HK-2 (cell line): ENCODE data around the gene REPS2.

Experiments
- DNase-seq: peaks from one replicate; pipeline ENCODE4 v3.0.0-alpha.2; 2018; ENCODE audit not compliant: unreplicated experiment

The REPS2 gene

DNA sequence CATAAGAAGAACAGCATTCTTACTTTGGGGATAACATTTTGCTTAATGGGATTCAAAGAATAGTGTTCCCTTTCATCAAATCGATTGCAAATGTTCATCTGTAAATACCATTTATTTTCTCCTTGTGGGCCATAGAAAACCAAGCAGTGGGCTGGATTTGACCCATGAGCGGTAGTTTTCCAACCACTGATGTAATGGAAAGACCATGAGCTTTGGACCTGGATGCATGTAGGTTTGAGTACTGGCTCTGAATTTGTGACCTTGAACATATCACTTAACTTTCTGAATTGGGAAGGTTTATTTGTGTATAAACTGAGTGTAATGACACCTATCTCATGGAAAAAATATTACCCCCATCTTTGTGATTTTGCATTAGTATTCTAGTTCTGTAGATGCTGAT is 54.3 kb downstream of the REPS2 start:
- no peak for DNase-seq

DNA sequence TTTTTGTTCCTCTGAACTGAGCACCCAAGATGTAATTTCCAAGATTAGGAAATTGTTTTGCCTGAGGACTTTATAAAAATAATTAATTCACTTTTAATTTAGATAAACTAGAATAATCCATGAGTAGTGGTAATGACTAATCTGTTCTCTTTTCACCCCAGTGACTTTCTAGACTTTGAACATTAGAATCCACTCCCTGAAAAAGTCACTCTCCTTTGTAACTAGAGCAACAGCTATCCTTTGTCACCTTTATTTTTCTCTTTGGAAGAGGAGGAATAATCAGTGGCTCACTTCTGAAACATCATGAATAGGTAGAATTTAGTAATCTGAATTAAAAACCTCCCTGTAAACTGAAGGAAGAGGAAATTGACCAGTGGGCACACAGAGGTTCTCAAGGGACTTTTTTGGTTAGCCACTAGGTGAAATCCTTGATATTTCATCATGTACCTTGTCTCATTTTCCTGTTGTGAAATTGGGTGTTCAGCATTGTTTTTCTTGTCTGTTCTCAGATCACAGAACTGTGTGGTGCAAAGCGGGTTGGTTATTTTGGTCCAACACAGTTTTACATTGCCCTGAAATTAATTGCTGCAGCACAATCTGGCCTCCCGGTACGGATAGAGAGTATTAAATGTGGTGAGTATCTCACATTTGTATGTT is 59.4 kb downstream of the REPS2 start:
- no peak for DNase-seq

DNA sequence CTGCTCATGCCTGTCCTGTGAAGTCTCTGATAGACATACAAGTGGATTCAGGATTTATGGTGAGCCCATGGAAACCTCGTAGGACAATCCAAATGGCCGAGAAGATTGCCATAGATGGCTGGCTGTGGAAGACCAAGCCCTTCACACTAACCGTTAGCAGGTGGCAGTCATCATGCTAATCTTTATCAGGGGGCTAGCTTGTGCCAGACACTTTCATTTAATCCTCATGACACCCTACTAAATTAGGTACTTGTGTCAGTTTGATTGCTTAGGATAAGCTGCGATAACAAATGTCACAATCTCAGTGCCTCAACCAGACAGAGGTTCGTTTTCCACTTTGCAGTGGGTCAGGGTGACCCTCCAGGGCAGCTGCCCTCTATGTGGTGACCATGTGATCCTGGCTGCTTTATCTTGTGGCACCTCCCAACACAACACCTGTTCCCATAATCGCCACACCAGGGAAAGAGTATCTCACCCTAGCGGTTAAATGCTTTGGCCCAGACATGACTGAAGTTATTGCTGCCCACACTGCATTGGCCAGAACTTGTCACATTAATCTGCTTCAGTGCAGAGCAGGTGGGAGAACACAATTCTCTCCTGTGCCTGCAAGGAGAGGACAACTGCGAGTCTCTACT is 60.8 kb downstream of the REPS2 start:
- no peak for DNase-seq

DNA sequence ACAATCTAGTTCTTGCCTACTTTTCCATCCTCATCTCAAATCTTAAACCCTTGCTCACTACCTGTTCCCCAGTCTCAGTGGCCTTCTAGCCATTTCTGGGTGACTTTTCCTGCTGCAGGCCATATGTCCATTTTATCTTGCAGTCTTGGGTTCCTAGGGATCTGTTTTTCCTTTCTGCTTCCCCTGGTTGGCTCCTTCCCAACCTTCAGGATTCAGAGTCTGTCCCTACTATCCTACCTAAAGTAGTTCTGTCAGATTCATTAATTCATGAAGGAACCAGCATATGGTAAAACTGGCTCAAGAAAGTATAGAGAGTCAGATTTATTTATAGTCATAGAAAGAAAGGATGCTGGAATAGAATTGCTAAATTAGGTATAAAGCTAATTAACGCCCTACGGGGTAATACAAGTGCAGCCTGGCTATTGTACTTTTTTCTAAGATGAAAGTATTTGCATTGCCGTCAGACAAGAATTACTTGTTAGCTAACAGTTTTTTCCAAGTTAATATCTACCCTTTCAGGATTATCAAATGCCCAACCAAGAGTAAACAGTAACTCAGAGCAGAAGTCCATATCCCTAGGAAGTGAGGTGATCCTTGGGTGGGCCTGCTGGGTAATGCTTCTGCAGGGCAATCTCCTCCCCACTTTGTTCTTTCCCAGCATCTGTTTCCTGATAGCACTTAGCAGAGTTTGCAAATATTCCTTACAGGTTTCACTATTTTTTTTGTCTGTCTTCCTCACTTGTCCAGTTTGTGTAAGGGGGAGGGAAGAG is 63.6 kb downstream of the REPS2 start:
- no peak for DNase-seq

DNA sequence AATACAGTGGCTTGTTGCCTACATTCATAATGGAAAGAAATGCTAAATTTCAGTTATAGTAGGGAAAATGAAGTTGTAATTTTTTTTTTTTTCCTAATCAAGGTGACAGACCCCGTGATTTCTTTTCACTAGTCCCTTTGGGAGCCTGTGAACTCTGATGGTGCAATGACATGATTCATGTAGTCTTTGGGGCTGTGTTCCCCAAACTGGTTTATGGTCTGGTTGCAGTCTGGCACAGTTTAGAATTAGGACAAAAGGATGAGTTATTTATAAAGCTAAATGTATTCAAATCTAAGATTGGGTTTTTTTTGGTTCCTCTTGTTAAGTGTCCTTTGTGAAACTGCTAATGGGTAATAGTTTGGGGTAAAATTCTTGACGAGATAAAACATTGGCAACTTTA is 66.0 kb downstream of the REPS2 start:
- no peak for DNase-seq

DNA sequence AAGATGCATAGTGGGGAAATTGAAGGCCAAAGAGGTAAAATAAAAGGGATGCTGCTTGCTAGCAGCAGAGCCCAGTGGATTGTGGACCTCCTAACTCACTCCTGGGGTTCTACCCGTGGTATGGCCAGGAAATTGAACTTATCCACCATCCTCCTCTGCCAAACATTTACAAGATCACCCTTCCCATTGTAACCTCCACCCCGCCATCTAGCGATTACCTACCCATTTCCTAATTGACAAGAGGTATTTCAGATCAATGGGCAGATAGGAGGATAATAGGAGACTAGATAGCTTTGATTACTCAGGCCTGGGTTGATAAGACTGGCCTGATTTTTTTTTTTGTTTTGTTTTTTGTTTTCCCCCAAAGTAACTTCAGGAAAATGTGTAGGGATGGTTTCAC is 67.8 kb downstream of the REPS2 start:
- no peak for DNase-seq

DNA sequence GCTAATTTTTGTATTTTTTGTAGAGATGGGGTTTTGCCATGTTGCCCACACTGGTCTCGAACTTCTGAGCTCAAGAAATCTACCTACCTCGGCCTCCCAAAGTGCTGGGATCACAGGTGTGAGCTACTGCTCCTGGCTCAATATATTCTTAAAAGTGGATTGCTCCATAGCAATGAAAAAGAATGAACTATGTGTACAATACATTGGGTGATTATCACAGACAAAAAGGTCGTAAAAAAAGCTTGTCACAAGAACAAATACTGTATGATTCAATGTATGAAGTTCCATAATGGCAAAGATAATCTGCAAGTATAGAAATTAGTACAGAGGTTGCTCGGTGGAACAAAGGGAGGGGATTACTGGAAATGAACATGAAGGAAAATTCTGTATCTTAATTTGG is 70.7 kb downstream of the REPS2 start:
- DNase-seq, result no peak

DNA sequence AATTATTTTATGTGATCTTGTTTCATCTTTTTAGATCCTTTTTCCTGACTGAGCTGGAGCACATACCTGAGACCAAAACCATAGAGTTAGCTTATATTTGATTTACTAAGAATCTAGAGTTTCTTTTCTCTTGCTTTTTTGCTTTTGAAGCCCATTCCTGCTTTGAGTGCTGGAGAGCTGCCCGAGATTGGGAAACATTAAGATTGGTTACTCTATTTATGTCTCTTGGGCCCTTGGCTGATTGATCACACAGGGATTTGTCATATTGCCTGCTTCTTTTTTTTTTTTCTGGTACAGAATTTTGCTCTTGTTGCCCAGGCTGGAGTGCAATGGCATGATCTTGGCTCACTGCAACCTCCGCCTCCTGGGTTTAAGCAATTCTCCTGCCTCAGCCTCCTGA is 73.9 kb downstream of the REPS2 start:
- no peak for DNase-seq

DNA sequence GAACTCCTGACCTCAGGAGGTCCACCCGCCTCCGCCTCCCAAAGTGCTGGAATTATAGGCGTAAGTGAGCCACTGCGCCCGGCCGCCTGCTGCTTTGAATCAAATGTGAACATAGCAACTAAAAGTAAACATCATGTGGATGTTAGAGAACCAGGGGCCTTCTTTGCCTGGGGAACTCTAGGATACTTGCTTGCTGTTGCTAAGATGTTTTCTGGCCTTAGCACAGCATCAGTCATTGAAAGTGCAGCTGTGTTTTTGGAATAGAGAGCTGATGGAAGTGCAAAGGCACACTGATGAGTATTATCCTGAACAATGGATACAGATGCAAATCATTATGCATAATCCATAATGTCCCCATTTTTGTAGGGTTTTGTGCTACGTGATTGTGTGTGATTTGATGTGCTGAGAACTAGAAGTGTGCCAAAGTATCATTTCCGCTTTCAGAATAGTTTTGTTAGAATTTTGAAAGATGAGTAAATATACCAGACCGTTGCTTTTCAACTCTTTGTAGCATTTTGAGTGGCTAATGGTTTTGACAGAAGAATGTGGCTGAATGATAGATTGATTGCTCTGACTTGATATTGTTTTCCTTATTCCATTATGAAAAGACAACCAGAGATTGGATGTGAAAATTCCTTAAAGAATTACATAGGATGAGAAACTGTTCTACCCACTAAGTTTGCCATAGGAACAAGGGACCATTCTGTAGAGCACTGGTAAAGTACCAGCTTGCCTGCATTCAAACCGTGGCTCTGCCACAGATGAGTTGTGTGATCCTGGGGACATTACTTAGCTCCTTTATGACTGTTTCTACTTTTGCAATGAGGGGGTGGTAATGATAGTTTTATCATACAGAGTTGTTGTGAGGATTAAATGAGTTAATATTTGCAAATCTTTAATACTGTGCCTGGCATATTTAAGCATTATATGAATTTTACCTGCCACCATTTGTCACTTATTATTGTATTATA is 74.7 kb downstream of the REPS2 start:
- no peak for DNase-seq

DNA sequence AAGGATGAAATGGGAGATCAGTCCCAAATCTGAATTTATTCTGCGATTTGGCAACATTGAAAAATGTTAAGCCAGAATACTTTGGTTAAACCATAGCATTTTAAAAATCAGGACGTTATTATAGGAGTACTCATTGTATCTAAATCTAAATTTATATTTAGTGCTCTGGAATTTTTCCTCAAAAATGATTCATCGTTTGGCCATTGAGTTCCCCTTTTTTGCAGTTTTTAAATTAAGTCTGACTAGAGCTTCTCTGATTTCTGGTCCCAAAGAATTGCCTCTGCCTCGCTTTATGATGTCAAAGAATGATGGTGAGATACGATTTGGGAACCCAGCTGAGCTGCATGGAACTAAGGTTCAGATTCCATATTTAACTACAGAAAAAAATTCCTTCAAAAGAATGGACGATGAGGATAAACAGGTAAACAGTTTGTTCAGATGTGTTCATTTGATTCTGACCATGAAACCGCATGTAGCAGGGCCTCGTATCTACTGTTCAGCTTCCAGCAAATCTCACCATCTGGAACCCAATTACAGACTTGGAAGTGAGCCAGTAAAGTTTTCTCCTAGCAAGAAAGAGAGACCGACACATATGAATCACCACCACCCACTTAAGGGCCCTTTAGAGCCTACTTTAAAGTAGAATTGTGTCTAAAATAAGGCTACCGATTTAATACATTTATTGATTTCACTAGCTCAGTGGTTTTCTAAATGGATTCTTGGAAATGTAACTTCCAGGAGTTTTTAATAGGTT is 75.6 kb downstream of the REPS2 start:
- DNase-seq, result no peak

DNA sequence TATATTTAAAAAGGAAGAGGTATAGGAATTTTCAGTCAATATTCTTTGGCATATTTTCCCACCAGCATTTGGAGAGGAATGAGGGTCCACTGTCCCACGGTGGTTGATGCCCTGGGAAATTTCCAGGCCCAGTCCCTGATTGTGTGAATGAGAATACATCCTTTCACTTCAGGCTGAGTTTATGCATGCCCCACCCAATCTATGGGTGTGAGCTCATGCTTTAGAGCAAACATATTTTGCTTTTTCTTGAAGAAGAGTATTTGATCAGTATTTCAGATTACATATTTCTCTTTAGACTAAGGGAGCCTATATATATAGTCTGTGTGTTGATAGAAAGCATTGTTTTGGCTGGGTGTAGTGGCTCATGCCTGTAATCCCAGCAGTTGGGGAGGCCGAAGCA is 77.2 kb downstream of the REPS2 start:
- DNase-seq, result no peak

DNA sequence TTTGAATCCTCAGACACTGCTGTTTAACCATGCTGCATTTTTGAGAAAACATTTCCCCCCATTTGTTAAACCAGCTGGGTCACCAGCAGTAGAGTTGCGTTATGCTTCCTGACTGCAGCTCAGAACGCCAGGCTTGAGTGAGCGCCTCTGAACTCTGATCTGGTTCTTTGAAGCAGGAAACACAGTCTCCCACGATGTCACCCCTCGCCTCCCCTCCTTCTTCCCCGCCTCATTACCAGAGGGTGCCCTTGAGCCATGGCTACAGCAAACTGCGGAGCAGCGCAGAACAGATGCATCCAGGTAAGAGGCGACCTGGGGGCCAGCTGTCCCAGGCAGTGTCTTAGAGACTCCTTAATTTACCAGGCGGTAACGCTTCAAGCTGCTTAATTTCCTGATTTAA is 78.4 kb downstream of the REPS2 start:
- DNase-seq, result peak; percentile 41

DNA sequence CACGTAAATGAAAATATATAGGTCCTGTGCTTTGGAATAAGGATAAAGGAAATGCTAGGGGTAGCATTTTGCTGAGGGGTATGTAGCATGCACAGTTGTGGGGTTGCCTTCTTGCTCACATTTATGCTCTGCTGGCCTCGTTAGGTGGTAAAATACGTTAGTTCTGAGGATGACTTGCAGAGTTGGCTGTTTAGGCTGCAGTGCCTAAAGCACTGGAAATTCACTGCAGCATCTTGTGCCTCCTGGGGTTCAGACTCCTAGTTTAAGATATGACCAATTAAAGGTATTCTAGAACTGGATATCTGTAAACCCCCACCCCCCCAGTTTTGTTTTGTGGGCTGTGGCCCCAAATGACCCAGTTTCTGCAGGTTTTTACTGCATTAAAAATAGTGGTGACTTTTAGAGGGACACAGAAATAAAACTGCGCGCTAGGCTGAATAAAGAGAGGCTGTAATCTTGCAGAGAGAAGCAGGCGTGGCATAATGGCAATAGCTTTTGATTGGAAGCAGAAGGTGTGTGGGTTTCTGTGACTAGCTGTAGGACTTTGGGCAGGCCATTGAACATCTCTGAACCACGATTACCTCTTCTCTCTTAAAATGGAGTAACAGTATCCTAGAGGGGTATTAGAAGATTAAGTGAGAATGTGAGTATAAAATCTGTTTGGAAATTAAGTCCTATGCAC is 79.3 kb downstream of the REPS2 start:
- no peak for DNase-seq

DNA sequence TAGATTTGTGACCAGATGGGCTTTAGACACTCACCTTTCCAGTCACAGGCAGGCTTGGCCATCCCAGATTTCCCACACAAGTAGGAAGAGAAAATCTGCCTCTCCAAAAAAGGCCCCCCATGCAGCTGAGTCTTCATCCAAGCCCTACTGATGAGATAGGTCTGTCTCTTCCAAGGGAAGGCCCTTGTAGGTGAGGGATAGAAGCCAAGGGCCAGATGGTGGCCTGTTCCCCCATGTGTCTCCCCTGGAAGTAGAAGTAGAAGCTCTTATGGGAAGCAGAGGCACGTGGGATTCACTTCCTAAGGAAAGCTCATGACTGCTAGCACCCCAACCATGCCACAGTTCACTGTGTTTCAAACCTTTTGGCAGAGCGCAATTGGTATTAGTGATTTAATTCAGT is 81.5 kb downstream of the REPS2 start:
- no peak for DNase-seq

DNA sequence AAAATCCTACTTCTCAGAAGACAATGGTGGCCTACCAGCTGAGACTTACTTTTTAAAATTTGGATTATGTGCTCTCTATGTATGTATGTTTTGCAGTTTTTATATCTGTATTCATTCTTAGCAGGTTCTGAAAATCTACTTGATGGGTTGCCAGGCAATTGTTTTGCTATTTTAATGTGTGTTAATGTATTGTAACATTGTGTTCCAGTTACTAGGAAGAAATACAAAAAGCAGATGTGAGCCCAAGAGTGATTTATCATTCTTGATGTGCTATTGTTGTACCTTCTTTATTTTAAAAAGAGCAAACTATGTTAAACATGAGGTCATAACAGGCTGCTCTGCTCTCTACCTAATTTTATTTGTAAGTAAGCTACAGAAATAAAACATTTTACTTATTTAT is 81.9 kb downstream of the REPS2 start:
- no peak for DNase-seq

DNA sequence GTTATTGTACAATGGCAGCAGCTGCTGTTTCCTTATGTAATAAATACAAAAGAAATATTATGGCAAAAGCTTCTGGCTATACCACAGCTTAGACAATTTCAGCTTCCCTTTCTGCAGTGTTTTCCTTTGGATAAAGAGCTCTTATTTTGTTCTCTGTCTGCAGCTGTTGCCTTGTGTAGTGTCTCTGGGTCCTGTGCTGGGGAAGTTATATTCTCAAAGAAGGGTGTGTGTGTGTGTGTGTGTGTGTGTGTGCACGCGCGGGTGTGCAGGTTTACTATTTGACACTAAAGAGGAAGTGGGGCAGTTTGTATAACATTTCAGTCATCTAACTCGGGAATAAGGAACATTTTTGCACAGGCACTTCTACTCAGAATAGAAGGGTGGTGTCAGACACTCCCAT is 83.6 kb downstream of the REPS2 start:
- DNase-seq, result no peak

DNA sequence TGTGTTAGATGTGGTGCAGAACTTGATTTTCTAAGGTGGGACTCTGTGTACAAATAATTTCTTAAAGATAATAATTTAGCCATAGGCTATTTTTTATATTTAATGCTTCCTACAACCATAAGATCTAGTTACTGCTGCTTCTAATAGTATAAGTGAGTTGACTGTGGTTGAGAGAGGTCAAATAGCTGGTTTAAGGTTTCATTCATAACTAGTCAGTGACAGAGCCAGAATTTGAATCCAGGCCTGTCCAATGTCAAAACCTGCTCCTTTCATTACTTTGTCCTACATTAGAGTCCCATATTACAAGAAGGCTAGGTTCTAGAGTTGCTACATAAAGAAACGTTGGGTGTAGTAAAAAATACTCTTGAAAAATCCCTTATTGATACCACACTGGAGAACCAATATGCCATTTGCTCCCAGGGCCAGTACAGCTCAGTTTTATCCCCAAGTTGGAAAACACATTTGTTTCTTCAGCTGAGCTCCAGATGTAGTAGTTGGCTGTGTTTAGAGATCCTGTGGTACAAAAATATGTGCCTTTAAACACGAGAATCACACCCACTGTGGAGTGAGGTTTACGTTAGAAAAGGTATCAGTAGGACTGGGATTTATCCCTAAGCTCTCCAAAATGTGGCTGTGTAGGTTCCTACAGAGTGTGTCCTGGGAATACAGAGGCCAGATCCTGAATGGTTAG is 84.3 kb downstream of the REPS2 start:
- DNase-seq, result no peak

DNA sequence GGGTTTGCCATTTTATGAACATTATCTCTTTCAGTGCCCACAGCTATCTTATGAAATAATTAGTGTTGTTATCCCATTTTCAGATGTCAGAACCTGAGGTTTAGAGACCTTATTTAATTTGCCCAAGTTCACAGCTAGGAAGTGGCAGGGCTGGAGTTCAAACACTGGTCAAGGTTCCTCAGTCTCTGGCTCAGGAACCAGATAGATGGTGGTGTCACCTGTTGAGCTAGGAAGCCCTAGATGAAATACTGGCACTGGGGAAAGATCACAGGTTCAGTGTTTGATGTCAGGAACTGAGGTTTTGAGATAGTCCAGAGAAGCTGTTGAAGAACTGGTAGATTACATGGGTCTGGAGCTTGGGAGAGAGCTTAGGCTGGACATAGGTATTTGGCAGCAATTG is 85.4 kb downstream of the REPS2 start:
- DNase-seq, result no peak

DNA sequence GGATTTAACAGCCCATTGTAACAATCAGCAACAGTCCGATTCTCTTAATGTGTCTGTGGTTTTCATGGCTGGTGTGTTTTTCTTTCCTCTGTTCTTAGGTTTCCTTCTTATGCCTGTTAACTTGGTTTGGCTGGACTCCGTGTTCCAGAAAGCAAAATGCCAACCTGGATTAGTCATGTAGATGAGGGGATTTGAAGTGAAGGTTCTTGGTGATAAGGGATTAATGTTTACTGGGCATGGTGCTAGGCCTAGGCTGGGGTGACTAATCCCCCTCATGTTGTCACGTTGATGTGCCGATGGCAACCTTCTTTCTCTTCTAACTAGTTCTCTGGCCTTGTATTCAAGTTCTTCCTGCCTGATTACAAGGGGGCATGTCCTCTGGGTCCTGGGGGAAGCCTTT is 85.9 kb downstream of the REPS2 start:
- peak; percentile 44 for DNase-seq

DNA sequence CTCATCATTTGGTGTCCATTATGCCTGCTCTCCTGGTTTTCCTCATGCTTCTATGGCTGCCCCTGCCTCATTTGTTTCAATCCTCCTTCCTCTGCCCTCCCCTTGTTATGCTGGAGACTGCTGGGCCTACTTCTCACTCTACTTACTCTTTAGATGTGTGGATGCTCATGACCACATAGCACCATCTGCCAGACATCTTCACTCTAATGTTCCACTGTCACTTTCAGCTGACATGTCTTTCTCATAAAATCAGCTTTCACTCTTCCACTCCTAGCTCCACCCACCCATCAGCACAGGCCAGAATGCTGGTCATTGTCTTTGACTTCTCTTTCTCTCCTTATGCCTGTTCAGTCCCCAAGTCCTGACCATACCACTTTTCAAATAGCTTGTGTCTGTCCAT is 86.8 kb downstream of the REPS2 start:
- DNase-seq, result no peak
